GM23338 (cell line): Measurements from ENCODE around the gene LSM14A.

Source experiments
- CREB1 ChIP-seq: fragments of 250-450 bp; sonication (Bioruptor Pico); IDR thresholded peaks from 2 replicates; pipeline ENCODE4 v1.5.0; 2020; ENCODE audit warnings: low read depth, mild to moderate bottlenecking, moderate library complexity
- EZH2 ChIP-seq: fragments of 200-600 bp; sonication (generic); IDR thresholded peaks from one replicate; pipeline ENCODE4 v1.8.0; 2017; ENCODE audit warnings: antibody characterized with exemption, mild to moderate bottlenecking, low read depth; ENCODE audit not compliant: unreplicated experiment
- EZH2phosphoT487 ChIP-seq: fragments of 200-600 bp; sonication (generic); IDR thresholded peaks from one replicate; pipeline ENCODE4 v1.8.1; 2018; ENCODE audit warnings: antibody characterized with exemption; ENCODE audit not compliant: unreplicated experiment
- JUNB ChIP-seq: IDR thresholded peaks from one replicate; pipeline ENCODE4 v1.6.1; 2016; ENCODE audit warnings: antibody characterized with exemption; ENCODE audit not compliant: unreplicated experiment
- NANOG ChIP-seq: IDR thresholded peaks from 2 replicates; pipeline ENCODE4 v1.6.1; 2016; ENCODE audit warnings: antibody characterized with exemption, borderline replicate concordance
- POLR2AphosphoS5 ChIP-seq: IDR thresholded peaks from 2 replicates; pipeline ENCODE4 v1.6.1; 2016; ENCODE audit warnings: antibody characterized with exemption, low read depth
- ZNF114 ChIP-seq: fragments of 250-450 bp; sonication (Bioruptor Pico); IDR thresholded peaks from 2 replicates; pipeline ENCODE4 v1.5.0; 2020; ENCODE audit warnings: mild to moderate bottlenecking, moderate library complexity
- TF ChIP-seq, protein P1 (sequence below), 2 experiments: fragments of 200-600 bp in 1 of 2; sonication (generic) in 1 of 2; conservative IDR thresholded peaks; 2 replicates each; pipeline versions ENCODE4 v1.5.1 to v1.6.1; 2016 to 2017; ENCODE audit warnings: antibody characterized with exemption in 2 of 2, low read depth in 2 of 2, mild to moderate bottlenecking in 2 of 2, moderate library complexity in 1 of 2
- TF ChIP-seq, protein P2 (sequence below): IDR thresholded peaks from one replicate; pipeline ENCODE4 v1.6.1; 2018; ENCODE audit warnings: antibody characterized with exemption; ENCODE audit not compliant: unreplicated experiment

- TF ChIP-seq, protein P1, sequence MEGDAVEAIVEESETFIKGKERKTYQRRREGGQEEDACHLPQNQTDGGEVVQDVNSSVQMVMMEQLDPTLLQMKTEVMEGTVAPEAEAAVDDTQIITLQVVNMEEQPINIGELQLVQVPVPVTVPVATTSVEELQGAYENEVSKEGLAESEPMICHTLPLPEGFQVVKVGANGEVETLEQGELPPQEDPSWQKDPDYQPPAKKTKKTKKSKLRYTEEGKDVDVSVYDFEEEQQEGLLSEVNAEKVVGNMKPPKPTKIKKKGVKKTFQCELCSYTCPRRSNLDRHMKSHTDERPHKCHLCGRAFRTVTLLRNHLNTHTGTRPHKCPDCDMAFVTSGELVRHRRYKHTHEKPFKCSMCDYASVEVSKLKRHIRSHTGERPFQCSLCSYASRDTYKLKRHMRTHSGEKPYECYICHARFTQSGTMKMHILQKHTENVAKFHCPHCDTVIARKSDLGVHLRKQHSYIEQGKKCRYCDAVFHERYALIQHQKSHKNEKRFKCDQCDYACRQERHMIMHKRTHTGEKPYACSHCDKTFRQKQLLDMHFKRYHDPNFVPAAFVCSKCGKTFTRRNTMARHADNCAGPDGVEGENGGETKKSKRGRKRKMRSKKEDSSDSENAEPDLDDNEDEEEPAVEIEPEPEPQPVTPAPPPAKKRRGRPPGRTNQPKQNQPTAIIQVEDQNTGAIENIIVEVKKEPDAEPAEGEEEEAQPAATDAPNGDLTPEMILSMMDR (conservative IDR thresholded peaks at IDR 0.05; ENCODE audit: low read depth in 2 of 2), result no peak
- no peak for TF ChIP-seq POLR2AphosphoS5
- no peak for TF ChIP-seq EZH2
- no peak for TF ChIP-seq JUNB
- TF ChIP-seq, protein P2, sequence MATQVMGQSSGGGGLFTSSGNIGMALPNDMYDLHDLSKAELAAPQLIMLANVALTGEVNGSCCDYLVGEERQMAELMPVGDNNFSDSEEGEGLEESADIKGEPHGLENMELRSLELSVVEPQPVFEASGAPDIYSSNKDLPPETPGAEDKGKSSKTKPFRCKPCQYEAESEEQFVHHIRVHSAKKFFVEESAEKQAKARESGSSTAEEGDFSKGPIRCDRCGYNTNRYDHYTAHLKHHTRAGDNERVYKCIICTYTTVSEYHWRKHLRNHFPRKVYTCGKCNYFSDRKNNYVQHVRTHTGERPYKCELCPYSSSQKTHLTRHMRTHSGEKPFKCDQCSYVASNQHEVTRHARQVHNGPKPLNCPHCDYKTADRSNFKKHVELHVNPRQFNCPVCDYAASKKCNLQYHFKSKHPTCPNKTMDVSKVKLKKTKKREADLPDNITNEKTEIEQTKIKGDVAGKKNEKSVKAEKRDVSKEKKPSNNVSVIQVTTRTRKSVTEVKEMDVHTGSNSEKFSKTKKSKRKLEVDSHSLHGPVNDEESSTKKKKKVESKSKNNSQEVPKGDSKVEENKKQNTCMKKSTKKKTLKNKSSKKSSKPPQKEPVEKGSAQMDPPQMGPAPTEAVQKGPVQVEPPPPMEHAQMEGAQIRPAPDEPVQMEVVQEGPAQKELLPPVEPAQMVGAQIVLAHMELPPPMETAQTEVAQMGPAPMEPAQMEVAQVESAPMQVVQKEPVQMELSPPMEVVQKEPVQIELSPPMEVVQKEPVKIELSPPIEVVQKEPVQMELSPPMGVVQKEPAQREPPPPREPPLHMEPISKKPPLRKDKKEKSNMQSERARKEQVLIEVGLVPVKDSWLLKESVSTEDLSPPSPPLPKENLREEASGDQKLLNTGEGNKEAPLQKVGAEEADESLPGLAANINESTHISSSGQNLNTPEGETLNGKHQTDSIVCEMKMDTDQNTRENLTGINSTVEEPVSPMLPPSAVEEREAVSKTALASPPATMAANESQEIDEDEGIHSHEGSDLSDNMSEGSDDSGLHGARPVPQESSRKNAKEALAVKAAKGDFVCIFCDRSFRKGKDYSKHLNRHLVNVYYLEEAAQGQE, result no peak
- no peak for TF ChIP-seq CREB1 (CRISPR knock-in tag)
- no peak for TF ChIP-seq NANOG
- no peak for TF ChIP-seq EZH2phosphoT487
- TF ChIP-seq ZNF114 (CRISPR knock-in tag), result no peak
Observed at GRCh38 chr19:34273121-34273520, 100.8 kb downstream of the LSM14A start.
